ENCODE measurements around the gene ANAPC7. TPM values are rescaled to one million over a fixed set of nuclear protein-coding genes. Genes with fewer than 3 reads are reported as not detected.
A peak's percentile ranks its signal among the peaks of the same experiment; 100 is the strongest.

ANAPC7 gene
- total and polyA plus RNA-seq, 9 of the 15 experiments (the other 6 are each of a cell fraction or from before 2014, with no cell fraction given) = 46.7 to 158 (median 109) TPM

- TF ChIP-seq JUN (IDR thresholded peaks at IDR 0.05; ENCODE audit: borderline replicate concordance, low read depth, low read length) (peak; percentile 86), JUN (CRISPR knock-in tag; IDR thresholded peaks at IDR 0.05; ENCODE audit: borderline replicate concordance) (peak; percentile 96), TCF3 (CRISPR knock-in tag; IDR thresholded peaks at IDR 0.05) (peak; percentile 98), C11orf30 (IDR thresholded peaks at IDR 0.05; ENCODE audit: low read depth) (peak; percentile 49), RHOXF2B (CRISPR knock-in tag; conservative IDR thresholded peaks at IDR 0.05) (no peak), RBM15 (IDR thresholded peaks at IDR 0.05; ENCODE audit: insufficient read depth, low read length) (no peak), HBP1 (CRISPR knock-in tag; IDR thresholded peaks at IDR 0.05) (peak; percentile 84; the same call in 1 of the 2 replicates), NCOA6 (IDR thresholded peaks at IDR 0.05) (0 out of 2 replicates have a peak, but pooled peaks have one; percentile 28), TEAD2 (tag; IDR thresholded peaks at IDR 0.05) (no peak), ELF4 (CRISPR knock-in tag; IDR thresholded peaks at IDR 0.05) (peak; percentile 80; the same call in 1 of the 2 replicates), ZNF511 (CRISPR knock-in tag; IDR thresholded peaks at IDR 0.05) (peak; percentile 61; the same call in 1 of the 2 replicates), ZNF586 (CRISPR knock-in tag; conservative IDR thresholded peaks at IDR 0.05) (no peak), RNF2 (IDR thresholded peaks at IDR 0.05) (peak; percentile 90), HMG20A (CRISPR knock-in tag; conservative IDR thresholded peaks at IDR 0.05) (no peak), CTBP1 (IDR thresholded peaks at IDR 0.05; ENCODE audit: borderline replicate concordance) (peak; percentile 65; the same call in 1 of the 2 replicates), CEBPG (CRISPR knock-in tag; IDR thresholded peaks at IDR 0.05) (no peak), CEBPG (tag; conservative IDR thresholded peaks at IDR 0.05 in 1 of 2, IDR thresholded peaks at IDR 0.05 in 1 of 2) (no peak), KDM5B (IDR thresholded peaks at IDR 0.05; ENCODE audit: insufficient replicate concordance, low read depth, low read length) (no peak)
- TF ChIP-seq, protein P1, sequence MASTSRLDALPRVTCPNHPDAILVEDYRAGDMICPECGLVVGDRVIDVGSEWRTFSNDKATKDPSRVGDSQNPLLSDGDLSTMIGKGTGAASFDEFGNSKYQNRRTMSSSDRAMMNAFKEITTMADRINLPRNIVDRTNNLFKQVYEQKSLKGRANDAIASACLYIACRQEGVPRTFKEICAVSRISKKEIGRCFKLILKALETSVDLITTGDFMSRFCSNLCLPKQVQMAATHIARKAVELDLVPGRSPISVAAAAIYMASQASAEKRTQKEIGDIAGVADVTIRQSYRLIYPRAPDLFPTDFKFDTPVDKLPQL (IDR thresholded peaks at IDR 0.05; ENCODE audit: extremely low read depth, insufficient read length) = no peak
- TF ChIP-seq, protein P2, sequence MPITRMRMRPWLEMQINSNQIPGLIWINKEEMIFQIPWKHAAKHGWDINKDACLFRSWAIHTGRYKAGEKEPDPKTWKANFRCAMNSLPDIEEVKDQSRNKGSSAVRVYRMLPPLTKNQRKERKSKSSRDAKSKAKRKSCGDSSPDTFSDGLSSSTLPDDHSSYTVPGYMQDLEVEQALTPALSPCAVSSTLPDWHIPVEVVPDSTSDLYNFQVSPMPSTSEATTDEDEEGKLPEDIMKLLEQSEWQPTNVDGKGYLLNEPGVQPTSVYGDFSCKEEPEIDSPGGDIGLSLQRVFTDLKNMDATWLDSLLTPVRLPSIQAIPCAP (CRISPR knock-in tag; IDR thresholded peaks at IDR 0.05; ENCODE audit: borderline replicate concordance) = no peak
- TF ChIP-seq, protein P3, sequence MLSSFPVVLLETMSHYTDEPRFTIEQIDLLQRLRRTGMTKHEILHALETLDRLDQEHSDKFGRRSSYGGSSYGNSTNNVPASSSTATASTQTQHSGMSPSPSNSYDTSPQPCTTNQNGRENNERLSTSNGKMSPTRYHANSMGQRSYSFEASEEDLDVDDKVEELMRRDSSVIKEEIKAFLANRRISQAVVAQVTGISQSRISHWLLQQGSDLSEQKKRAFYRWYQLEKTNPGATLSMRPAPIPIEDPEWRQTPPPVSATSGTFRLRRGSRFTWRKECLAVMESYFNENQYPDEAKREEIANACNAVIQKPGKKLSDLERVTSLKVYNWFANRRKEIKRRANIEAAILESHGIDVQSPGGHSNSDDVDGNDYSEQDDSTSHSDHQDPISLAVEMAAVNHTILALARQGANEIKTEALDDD (IDR thresholded peaks at IDR 0.05) = no peak; the same call in 1 of the 2 replicates
- TF ChIP-seq, protein P4, sequence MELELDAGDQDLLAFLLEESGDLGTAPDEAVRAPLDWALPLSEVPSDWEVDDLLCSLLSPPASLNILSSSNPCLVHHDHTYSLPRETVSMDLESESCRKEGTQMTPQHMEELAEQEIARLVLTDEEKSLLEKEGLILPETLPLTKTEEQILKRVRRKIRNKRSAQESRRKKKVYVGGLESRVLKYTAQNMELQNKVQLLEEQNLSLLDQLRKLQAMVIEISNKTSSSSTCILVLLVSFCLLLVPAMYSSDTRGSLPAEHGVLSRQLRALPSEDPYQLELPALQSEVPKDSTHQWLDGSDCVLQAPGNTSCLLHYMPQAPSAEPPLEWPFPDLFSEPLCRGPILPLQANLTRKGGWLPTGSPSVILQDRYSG (tag; conservative IDR thresholded peaks at IDR 0.05; ENCODE audit: low read depth) = no peak
These were observed 49.2 kb downstream of the ANAPC7 start (continued) for GRCh38 chr12:110354172-110354780.
